ENCODE measurements around the gene ACADSB. TPM values are rescaled to one million over a fixed set of nuclear protein-coding genes. Genes with fewer than 3 reads are reported as not detected.

The ACADSB gene
- 4.4 and 4.7 TPM in 2 replicates for total RNA-seq

- DNase-seq (ENCODE audit: extremely low read depth, low read depth, low spot score): peak; percentile 75
These were observed at the start of gene ACADSB, which contains the start of gene IKZF5 for GRCh38 chr10:123008355-123009104. TSS of gene ACADSB (plus strand) at chr10:123009006. CDS start at chr10:123009030, 24 bp downstream. TSS of gene IKZF5 (minus strand) at chr10:123008795. CDS start at chr10:122998625, 10,170 bp downstream.

GRCh38 chr10:122962405-122962804 lies 46.4 kb upstream of the ACADSB start:
- no peak for DNase-seq (ENCODE audit: extremely low read depth, low read depth, low spot score)

- no peak for DNase-seq (ENCODE audit: extremely low read depth, low read depth, low spot score)
These were observed 41.9 kb upstream of the ACADSB start for GRCh38 chr10:122966879-122967278.

- DNase-seq (ENCODE audit: extremely low read depth, low read depth, low spot score): no peak
These were observed 40.1 kb upstream of the ACADSB start for GRCh38 chr10:122968698-122969097.

- no peak for DNase-seq (ENCODE audit: extremely low read depth, low read depth, low spot score)
These were observed 34.8 kb upstream of the ACADSB start for GRCh38 chr10:122974023-122974422.

GRCh38 chr10:122974543-122975064 lies 34.2 kb upstream of the ACADSB start:
- no peak for DNase-seq (ENCODE audit: extremely low read depth, low read depth, low spot score)

GRCh38 chr10:122980209-122981065 lies 28.4 kb upstream of the ACADSB start, which contains the start of gene PSTK:
TSS of gene PSTK (plus strand) at chr10:122980401. CDS start at chr10:122980480, 79 bp downstream.
- peak; percentile 39 for DNase-seq (ENCODE audit: extremely low read depth, low read depth, low spot score)

GRCh38 chr10:122981066-122981464 lies 27.7 kb upstream of the ACADSB start:
- no peak for DNase-seq (ENCODE audit: extremely low read depth, low read depth, low spot score)

- DNase-seq (ENCODE audit: extremely low read depth, low read depth, low spot score): no peak
These were observed 24.9 kb upstream of the ACADSB start for GRCh38 chr10:122983898-122984297.

GRCh38 chr10:122984708-122985107 lies 24.1 kb upstream of the ACADSB start:
- no peak for DNase-seq (ENCODE audit: extremely low read depth, low read depth, low spot score)

GRCh38 chr10:122986335-122986734 lies 22.5 kb upstream of the ACADSB start:
- no peak for DNase-seq (ENCODE audit: extremely low read depth, low read depth, low spot score)

GRCh38 chr10:122988501-122988900 lies 20.3 kb upstream of the ACADSB start:
- DNase-seq (ENCODE audit: extremely low read depth, low read depth, low spot score): no peak

GRCh38 chr10:122990278-122990677 lies 18.5 kb upstream of the ACADSB start:
- DNase-seq (ENCODE audit: extremely low read depth, low read depth, low spot score): no peak

GRCh38 chr10:122992031-122992585 lies 16.7 kb upstream of the ACADSB start:
- no peak for DNase-seq (ENCODE audit: extremely low read depth, low read depth, low spot score)

GRCh38 chr10:122993797-122994336 lies 14.9 kb upstream of the ACADSB start:
- DNase-seq (ENCODE audit: extremely low read depth, low read depth, low spot score): no peak

- no peak for DNase-seq (ENCODE audit: extremely low read depth, low read depth, low spot score)
These were observed 12.9 kb upstream of the ACADSB start for GRCh38 chr10:122995936-122996335.

- DNase-seq (ENCODE audit: extremely low read depth, low read depth, low spot score): no peak
These were observed 10.9 kb upstream of the ACADSB start for GRCh38 chr10:122997864-122998263.

- no peak for DNase-seq (ENCODE audit: extremely low read depth, low read depth, low spot score)
These were observed 10.4 kb upstream of the ACADSB start for GRCh38 chr10:122998360-122998917.

- no peak for DNase-seq (ENCODE audit: extremely low read depth, low read depth, low spot score)
These were observed 9.9 kb upstream of the ACADSB start for GRCh38 chr10:122998934-122999333.

- no peak for DNase-seq (ENCODE audit: extremely low read depth, low read depth, low spot score)
These were observed 9.5 kb upstream of the ACADSB start for GRCh38 chr10:122999347-122999746.

All from glomerular endothelial cell (primary cell).